HG02885 (cell line): ENCODE data around the gene IFNLR1.

ENCODE experiments used
- ATAC-seq: cut with Tn5 transposase; IDR thresholded peaks from one replicate; pipeline ENCODE4 v1.9.1; 2021; ENCODE audit warnings: mild to moderate bottlenecking; ENCODE audit not compliant: unreplicated experiment, poor library complexity

Gene IFNLR1

DNA sequence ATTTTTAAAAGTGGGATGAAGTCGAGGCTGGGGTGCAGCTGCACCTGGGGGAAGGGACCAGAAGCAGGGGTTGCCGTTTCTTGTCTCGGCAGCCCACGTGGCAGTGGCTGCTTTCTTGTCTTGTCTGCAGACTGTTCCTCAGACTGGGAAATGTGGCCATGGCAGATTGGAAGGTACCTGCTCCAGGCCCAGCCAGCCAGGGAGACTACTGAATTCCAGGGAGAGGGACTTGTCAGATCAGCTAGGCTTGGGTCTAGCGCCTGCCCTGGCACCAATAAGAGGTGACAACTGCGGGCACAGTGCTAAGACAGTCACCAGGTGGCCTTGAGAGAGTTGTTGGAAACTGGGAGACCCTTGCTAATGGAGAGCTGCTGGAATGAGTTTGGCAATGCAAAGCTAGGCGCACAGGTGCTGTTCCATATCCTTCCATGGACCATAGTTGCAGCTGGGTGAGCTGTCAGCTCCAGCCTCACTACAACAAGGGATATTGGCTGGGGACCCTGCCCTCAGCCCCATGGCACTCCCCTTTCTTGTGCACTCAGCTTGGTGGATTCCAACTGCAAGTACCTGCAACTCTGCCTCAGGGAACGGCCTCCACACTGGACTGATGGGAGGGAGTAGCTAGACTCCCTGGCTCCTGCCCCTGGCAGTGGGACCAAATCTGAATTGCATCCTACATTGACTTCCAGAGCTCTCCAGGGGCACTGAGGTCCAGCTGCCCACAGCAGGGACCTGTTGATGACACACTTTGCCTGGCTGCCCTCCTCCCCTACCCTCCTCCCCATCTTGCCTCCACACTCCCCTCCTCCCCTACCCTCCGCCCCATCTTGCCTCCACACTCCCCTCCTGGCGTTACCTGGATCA lies 34.2 kb downstream of the IFNLR1 start:
- ATAC-seq: no peak

DNA sequence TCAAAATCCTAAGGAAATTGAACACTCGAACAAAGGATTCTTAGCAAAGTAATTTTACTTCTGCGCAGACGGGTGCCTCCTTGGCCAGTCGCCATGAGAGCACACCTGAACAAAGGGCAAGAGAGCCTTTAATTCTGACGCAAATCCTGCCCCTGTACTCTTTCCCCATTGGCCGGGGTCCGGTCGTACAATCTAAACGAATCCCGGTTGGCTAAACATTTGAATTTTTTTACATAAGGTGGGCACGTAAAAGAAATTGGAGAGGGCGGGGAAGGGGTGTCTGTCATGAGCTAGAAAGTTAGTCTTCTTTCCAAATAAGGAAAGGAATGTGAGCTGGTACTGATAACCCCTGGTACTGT lies 35.9 kb downstream of the IFNLR1 start:
- no peak for ATAC-seq

DNA sequence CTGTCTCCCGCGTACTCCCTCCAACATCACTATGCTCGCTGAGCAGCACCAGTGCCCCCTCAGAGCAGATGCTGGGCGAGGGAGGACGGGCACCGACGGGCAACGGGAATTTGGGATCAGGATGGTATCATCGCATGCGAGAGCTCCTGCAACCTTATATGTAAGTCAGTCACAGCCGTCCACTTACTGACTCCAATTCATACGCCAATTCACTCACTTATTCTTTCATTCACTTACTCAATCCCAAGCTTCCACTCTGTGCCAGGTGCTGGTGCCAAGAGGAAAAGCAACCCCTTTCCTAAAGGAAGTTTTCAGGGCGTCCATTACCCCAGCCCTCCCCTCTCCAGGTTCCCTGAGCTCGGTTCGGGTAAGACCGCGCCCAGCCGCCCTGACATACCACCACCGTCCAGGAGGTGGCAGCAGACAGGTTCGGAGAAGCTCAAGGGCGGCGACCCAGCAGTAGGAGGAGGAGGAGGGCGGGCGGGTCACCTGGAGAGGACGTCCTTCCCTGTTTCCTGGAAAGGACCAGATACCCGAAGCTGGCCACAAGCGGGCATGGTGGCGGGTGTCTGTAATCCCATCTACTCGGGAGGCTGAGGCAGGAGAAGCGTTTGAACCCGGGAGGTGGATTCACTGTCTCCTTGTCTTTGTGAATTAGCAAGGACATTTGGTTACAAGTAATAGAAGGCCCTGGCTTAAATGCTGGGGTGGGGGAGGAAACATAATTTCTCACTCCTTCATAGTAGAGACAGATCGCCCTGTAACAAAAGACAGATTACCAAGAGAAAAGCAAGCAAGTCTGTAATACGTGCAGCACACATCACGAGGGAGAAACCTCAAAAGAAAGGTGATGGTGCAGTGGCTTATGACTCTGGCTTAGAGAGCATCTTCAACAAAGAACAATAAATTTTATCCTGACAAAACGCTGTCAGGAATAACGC lies 36.6 kb downstream of the IFNLR1 start:
- ATAC-seq: no peak

DNA sequence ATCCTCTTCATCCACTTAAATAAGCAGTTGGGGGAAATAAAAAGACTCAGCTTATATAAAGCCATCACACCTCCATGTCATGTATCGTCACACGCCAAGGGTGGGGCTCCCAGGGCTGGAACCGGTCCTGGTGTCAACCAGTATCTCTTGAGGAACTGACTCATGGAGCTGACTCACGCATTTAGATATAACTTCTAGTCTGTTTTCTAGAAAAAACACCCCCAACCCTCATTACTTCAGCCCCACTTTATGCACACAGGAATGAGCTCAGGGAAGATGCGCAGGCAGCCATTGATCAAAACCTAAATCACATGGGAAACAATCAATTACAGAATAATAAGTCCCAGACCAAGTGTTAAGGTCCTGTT lies 37.2 kb downstream of the IFNLR1 start:
- no peak for ATAC-seq

DNA sequence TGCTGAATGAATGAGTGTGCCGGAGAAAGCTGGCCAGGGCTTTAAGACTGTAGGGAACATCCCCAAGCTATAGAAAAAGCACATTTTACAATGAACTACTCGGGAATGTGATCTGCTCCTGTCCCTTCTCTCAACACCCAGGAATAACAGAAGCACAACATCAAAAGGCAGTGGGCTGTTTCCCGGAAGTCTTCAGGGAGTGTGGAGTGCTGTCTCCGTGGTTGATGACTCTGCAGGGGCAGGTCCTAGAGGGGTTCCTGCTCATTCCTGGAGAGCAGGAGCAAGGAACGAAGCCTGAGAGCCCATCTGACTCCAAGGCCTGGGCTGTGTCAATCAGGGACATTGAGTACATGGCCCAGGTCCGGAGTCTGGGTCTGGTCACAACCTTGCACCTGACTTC lies 39.3 kb downstream of the IFNLR1 start:
- no peak for ATAC-seq

DNA sequence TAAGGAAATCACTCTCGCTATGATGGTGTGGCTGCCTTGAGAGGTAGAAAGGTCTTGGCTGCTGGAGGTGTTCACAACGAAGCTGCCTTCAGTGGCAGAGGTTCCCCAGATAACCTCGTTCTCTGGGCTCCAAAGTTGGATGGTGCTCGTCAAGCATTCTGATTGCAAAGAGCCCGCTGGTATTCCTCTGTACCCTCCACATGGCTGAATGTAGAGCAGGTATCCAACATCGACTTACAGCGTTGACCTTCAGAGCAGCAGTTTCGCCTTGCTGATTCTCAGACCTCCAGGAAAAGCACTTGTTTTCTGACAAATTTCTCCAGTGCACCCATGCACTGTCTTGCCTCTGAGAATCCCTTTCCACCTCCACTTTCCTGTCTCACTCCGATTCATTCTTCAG lies 39.9 kb downstream of the IFNLR1 start:
- ATAC-seq: no peak

DNA sequence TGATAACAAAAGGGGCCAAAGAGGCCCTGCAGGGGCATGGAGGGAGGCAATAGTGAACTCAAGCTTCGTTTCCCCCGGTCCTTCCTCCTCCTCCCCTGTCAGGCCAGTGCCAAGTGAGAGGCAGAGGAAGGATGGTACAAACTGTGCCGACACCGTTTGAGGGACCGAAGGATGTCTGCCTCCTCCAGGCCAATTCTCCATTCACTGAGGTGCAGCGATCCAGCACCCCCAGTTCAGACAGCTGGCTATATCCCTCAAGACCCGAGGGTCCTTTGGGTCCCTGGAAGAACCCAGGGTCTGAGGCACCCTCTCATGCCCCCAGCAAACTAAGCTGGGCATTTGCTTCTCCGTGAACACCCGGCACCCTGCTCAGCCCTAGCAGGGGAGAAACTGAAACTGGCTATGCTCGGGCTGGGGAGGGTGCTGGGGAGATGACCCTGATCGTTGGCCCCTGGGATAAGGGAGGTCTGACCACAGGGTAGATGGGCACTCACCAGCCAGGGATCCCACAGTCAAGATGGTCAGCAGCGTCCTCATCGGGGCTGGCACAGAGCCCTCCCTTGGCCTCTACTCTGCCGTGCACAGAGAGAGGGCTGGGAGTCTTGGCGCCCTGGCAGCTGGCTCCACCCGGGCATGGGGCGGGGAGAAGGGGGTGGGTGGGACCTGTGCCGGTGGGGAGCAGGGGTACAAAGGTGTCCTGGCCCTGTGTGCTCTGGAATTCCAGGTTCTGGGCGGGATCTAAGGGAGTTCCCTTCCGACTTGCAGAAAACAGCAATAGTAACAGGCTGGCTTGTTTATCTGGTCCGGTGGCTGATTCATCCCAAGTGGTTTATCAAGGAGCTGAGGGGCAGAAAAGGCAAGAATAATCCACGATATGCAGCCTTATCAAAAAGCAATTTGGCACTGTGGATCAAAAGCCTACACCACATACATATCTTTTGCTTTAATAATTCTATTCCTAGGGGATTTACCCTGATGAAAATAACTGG lies 44.2 kb downstream of the IFNLR1 start, which contains the start of gene IL22RA1:
Gene IL22RA1, minus strand, starts transcription at position 595 of the 989 bp plus-strand sequence. Its CDS starts 58 bp downstream, at position 537.
- ATAC-seq: no peak

DNA sequence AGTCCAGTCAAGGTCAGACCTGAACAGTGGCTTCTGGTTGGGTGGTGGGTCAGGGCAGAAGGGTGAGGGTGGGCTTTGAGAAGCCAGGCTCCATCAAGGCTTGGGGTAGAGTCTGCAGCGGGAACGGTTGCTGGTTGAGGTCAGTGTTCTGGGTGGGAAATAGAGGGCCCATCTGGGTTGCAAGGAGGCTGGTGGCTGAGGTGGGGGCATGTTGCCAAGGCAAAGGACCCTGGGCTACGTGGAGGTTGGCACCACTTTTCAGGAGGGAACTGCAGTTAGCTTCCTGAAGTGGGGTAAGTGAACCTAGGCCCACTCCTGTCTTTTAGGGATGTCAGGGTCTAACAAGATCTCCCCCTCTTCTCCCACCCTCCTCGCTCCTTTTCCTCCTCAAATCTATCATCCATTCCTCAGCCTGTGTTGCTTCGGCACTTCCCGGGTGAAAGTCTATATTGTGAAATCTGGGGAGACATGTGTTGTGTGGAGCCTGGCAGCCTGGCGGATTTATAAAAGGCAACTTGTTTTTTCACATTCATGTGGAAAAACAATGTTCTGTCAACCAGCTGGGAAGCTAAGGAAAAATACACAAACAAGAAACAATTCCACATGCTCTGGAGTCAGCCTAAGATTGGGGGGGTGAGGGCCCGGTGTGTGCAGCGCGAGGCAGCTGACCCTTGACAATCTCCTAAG lies 45.6 kb downstream of the IFNLR1 start:
- ATAC-seq: no peak

DNA sequence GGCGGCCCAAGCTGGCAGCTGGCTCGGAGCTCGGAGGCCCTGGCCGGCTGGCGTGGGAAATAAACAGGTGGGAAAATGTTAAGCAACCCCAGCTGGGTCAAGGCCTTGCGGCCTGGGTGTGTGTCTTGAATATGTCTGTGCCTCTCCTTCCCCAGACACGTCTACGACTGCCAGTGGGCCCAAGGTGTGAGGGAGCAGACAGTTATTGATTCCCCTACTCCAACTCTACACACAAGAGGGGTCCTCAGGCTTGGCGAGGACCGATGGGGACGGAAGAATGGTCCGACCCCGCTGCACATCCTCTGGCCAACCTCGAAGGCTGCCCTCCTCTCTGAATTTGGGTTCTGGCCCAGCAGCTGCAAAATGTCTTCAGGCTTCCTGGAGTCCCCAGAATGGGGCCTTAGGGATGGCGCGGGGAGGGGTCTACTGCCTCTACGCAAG lies 46.3 kb downstream of the IFNLR1 start:
- no peak for ATAC-seq

DNA sequence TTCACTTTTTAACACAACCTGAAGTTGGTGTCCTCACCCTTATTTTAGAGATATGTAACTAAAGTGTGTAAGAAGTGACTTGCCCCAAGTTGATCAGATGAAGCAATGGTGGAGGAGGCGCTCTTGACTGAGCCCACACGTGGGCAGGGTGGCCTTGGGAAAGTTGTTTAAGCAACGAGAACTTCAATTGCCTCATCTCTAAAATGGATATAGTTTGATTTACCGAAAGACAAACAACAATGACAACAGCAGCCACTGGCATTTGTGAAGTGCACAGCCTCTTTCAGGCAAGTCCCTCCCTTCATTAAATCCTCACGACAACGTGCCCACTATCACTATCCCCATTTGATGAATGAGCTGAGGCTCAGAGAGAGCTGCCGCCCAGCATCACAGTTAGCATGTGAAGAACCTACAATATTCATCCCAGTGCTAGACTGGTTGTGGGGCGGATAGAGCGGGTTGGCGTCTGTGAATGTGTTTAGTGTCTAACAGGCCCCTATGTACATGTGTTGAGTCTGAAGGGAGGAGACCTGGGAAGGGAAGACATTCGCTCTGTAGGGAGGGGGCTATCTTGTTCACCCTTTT lies 47.2 kb downstream of the IFNLR1 start:
- ATAC-seq: no peak

DNA sequence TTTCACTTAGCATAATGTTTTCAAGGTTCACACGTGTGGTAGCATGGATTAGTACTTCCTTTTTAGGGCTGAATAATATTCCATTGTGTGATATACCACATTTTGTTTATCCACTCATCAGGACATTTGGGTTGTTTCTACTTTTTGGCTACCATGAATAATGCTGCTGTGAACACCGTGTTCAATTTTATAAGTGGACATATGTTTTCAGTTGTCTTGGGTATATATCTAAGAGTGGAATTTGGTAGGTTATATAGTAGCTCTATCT lies 47.9 kb downstream of the IFNLR1 start:
- ATAC-seq: no peak

DNA sequence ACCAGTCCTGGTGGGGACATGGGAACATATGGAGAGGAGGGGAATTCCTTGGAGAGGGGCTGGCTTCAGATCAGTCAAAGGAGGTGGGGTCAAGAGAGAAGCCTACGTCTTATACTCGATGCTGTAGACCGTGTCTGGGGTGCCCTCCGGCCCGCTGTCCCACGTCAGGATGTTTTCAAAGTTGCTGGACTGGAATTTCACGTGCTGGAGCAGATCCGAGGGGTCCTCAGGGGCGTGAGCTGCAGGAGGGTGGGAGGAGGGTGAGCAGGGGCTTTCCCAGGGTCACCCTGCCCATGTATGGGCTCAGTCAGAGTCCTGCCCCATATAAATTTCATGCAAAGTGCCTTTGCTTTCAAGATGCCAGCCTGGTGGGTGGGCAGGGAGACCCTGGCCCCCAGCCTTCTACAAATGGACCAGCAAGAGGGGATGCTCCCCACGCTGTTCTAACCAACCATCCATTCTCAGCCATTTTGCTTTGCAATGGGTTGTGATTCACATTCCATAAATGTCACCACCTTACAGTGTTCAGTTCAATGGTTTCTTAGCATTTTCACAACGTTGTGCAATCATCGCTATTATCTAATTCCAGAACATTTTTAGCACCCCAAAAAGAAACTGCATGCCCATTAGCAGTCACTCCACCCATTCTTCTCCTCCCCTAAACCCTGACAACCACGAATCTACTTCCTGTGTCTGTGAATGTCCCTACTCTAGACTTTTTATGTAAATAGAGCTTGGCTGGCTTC lies 48.4 kb downstream of the IFNLR1 start:
- no peak for ATAC-seq

DNA sequence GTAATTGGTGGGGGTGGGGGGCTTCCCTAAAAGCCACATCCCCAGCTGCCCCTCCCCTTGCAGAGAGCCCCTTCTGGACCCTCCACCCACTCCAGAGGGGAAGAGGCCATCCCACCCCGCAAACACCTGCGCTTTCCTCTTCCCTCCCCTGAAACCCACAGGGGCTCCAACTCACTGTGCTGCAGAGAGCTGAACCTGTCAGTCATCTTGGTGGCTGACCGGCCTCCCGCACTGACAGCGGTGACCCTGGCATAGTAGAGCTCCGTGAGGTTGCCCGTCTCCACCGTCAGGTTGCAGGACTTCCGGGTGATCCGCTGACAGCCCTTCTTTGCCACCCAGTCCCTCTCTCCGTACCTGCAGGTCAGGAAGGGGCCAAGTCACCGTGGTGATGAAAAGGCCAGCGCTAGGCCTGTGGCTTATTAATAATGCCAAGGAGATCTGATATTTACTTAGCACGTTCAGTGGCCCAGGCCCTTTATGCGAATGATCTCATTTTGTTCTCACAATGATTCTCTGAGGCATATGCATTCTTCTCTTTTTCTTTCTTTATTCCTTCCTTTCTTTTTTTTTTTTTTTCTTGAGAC lies 50.0 kb downstream of the IFNLR1 start:
- no peak for ATAC-seq

DNA sequence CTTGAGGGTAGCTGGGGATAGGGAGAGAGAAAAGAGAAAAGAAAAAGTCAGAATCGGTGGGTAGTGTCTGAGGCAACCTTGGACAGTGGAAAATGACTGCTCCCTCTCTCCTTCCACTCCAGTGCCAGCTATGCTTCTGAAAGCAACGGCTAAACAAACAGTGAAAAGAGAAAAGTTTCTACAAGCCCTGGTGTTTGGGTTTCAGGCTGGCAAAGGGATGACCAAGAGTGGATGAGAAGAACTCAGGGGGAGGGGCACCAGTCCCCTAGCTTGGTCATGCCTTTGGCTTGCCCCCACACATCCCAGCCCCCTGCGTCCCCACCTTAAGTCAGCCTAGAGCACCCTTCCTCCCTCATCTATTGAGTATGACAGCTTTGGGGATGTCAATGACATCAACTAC lies 52.7 kb downstream of the IFNLR1 start:
- ATAC-seq: no peak

DNA sequence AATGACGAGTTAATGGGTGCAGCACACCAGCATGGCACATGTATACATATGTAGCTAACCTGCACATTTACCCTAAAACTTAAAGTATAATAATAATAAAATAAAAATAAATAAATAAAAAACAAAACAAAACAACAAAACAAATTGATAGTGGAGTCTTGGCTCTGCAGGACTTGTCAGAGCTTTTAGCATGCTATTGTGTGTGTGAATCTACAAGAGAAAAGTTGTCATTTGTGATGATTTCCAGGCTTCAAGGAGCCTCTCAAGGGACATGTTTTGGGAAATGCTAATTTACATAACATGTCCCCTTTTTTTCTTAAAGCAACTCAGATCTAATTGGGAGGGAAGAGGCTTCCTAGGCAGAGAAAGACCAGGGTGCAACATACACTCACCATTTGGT lies 53.3 kb downstream of the IFNLR1 start:
- ATAC-seq: no peak

DNA sequence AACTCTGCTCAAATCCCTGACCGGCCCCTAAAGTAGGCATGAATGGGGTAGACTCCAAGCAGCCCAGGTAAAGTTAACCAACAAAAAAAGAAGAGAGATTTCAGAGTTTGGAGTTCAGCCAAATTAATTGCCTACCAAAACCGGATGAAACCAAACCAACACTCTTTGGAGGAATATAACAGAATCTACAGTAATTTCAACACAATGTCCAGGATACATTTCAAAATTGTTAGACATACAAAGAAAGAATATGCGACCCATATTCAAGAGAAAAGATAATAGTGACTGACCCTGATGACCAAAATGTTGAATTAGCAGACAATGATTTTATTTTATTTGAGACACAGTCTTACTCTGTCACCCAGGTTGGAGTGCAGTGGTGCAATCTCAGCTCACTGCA lies 56.7 kb downstream of the IFNLR1 start:
- ATAC-seq: no peak

DNA sequence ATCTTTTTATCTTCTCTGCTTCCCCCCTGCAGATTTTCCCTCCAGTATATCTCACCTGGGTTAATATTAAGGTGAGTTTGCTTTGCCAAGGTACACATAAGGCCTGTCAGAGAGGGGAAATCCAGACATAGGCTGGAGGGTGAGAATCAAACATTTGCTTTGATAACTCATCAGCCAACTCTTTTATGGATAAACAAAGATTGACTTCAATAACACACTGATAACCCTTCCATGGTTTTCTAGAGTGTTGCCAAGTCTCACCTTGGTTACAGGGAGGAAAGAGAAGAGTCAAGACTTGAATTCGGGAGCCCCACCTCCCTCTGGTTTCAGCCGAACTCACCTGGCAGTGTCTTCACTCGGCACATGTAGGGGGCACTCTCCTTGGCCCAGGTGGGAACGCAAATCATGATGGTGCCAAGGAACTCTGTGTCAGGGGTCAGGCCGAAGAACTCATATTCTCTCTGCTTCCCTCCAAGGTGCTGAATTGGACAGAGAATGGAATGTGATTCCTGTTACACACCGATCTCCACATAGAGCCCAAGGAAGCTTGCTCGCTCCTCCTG lies 59.2 kb downstream of the IFNLR1 start:
- no peak for ATAC-seq

DNA sequence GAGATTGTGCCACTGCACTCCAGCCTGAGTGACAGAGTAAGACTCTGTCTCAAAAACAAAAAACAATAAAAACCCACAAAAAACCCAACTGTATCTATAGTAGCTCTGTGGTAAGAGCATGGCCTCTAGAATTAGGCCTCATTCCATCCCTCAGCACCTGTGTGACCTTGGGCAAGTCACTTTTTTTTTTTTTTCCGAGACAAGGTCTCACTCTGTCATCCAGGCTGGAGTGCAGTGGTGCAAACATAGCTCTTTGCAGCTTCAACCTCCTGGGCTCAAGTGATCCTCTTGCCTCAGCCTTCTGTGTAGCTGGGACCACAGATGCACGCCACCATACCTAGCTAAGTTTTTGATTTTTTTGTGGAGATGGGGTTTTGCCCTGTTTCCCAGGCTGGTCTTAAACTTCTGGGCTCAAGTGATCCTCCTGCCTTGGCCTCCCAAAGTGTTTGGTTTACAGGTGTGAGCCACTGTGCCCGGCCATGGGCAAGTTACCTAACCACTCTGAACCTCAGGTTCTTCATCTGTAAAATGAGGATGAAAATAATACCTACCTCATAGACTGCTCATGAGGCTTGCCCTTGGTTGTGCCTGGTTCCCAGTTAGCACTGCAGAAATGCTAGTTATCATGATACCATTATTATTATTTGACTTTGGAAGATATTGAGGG lies 59.8 kb downstream of the IFNLR1 start:
- ATAC-seq: no peak
